ENCODE measurements around the gene TMEM145.
A peak's percentile ranks its signal among the peaks of the same experiment; 100 is the strongest.
"Not testable (repeated sequence)": the region's sequence is repeated elsewhere in the genome, so short reads cannot be mapped to it uniquely, and the experiment has no call there.

TMEM145 gene

DNA sequence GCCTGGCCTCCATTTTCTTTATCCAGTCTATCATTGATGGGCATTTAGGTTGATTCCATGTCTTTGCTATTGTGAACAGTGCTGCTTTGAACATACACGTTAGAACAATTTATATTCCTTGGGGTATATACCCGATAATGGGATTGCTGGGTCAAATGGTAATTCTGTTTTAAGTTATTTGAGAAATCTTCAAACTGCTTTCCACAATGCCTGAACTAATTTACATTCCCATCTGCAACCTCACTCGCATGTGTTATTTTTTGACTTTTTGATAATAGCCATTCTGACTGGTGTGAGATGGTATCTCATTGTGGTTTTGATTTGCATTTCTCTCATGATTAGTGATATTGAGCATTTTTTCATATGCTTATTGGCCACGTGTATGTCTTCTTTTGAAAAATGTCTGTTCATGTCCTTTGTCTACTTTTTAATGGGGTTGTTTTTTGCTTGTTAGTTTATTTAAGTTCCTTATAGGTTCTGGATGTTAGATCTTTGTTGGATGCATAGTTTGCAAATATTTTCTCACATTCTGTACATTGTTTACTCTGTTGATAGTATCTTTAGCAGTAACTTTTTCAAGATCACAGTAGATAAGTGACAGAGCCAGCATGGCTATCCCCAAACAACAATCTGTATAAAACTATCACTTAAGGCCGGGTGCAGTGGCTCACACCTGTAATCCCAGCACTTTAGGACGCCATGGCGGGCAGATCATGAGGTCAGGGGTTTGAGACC lies 26.2 kb downstream of the TMEM145 start:
- DNase-seq, result not testable (repeated sequence)

DNA sequence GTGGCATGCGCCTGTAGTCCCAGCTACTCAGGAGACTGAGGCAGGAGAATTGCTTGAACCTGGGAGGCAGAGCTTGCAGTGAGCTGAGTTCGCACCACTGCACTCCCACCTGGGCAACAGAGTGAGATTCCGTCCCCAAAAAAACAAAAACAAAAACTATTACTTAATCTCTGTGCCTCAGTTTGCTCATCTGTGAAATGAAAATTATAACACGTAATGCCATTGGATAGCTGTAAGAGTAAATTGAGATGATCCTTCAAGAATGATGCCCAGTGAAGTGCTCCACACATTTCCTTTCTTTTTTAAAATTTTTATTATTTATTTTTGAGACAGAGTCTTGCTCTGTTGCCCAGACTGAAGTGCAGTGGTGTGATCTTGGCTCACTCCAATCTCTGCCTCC lies 26.8 kb downstream of the TMEM145 start:
- DNase-seq, result not testable (repeated sequence)

DNA sequence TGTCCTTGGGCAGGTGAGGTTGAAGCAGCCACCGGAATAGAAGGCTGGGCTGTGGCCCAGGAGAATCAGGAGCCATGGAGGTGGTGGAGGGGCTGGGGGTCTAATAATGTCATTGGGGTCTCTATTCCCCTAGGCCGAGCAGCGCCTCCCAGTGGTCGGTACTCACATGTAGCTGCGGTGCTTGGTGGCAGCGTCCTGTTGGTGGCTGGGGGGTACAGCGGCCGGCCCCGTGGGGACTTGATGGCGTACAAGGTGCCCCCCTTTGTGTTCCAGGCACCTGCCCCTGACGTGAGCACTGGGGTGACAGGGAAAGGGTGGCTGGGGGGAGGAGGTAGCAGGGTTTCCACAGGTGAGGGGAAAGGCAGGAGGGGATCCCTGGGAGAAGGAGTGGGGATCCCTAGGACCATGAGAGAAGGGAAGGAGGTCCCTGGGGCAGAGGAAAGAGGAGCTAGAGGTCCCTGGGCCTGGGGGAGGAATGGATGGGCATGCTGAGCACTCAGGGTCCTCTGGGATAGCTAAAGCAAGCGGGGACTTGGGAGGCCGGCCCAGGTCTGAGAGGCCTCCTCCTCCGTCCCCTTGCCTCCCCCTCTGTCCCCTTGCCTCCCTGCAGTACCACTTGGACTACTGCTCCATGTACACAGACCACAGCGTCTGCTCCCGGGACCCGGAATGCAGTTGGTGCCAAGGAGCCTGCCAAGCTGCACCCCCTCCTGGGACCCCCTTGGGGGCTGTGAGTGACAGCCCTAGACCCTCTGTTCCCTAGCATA lies 30.4 kb downstream of the TMEM145 start:
- DNase-seq, result no peak

DNA sequence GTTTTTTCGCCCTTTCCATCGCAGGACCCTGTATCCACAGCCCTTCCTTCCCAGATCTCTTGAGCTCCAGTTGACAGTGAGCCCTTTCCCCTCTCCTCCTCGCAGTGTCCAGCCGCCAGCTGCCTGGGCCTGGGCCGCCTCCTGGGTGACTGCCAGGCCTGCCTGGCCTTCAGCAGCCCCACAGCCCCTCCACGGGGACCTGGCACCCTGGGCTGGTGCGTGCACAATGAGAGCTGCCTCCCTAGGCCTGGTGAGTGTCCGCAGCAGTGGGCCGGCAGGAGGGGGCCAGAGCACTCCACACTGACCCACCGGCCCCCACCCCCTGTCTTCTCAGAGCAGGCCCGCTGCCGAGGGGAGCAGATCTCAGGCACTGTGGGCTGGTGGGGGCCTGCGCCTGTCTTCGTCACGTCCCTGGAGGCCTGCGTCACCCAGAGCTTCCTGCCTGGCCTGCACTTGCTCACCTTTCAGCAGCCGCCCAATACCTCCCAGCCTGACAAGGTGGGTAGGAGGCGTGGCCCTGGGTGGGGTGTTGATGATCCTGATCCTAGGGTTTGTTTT lies 31.3 kb downstream of the TMEM145 start:
- no peak for DNase-seq

DNA sequence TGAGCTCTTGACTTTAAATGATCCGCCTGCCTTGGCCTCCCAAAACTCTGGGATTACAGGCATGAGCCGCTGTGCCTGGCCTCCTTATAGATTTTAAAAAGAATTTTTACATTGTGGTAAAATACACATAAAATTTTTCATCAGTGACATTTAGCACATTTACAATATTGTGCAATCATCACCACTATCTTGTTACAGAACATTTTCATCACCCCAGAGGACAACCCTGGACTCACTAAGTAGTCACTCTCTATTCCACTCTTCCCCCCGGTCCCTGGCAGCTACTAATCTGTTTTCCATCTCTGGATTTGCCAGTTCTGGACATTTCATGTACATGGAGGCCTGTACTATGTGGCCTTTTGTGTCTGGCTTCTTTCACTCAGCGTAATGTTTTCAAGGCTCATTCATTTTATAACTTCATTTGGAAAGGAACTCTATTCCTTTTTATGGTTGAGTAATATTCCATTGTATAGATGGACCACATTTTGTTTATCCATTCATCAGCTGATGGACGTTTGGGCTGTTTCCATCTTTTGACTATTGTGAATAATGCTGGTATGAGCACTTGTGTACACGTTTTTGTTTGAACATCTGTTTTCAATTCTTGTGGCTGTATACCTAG lies 32.2 kb downstream of the TMEM145 start:
- no peak for DNase-seq

DNA sequence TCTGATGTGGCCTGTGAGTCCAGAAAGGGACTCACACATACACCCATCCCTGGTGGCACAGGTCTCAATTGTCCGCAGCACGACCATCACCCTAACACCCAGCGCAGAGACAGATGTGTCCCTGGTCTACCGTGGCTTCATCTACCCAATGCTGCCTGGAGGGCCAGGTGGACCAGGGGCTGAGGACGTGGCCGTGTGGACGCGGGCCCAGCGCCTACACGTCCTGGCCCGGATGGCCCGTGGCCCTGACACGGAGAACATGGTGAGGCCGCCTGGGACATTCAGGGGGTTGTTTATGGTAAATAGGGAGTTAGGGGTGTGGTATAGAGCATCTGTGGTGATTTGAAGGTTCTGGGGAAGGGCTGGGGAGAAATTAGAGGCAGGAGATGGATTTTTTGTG lies 35.1 kb downstream of the TMEM145 start:
- no peak for DNase-seq

DNA sequence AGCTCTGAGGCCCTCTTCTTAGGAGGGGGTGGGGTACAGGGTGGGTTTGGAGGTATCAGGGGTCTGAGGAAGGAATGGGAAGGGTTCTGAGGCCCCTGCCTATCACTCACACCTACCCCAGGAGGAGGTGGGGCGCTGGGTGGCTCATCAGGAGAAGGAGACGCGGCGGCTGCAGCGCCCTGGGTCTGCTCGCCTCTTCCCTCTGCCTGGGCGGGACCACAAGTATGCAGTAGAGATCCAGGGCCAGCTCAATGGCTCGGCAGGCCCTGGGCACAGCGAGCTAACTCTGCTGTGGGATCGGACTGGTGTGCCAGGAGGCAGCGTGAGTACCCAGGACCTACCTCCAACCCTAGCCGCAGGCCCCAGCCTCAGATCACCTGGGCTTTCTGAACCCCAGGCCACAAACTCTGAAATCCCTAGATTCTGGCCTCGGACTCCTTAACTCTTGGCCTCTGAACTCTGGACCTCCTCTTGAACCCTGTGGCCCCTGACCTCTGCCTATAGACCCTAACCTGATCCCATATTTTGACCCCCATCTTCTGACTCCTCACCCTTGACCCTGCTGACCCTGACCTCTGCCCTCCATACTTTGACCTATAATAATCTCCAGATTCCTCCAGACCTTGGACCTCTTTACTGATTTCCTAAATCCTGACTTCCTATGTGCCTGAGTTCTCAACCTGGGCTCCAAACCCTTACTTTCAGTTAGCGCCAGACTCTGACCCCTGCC lies 36.4 kb downstream of the TMEM145 start:
- DNase-seq, result no peak

DNA sequence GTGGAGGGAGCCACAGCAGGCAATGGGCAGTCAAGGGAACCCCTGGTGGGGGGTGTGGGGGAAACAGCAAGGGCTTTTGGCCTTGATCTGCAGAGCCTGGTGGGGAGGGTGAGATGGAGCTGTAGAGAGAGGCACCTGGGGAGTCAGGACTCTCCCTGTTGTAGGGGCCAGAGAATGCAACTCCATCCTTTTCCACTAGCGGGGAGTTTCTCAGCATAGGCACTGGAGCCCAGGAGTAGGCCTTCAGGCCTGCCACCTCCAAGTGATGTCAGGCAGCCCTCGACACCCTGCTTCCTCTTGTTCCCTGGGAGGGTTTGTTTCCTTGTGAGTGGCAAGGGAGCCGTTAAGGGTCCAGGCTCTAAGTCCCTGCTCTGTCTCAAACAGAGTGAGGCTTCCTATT lies 37.3 kb downstream of the TMEM145 start:
- DNase-seq, result no peak

DNA sequence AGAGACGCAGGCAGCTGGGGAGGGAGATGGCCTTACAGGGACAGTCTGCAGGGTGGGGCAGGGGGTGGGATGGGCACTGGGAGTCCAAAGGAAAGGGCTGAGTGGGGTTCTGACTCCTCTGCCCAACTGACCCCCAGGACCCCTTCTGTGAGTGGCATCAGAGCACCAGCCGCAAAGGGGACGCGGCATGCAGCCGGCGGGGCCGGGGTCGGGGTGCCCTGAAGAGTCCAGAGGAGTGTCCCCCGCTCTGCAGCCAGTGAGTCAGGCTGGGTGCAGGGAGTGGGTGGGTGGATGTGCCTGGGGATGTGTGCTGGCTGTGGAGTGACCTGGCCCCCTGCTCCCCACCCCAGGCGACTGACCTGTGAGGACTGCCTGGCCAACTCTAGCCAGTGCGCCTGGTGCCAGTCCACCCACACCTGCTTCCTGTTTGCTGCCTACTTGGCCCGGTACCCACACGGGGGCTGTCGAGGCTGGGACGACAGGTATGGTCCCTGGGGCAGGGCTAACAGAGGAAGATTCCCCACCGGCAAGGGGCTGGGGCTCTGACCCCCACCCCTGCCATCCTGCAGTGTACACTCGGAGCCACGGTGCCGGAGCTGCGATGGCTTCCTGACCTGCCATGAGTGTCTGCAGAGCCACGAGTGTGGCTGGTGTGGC lies 38.1 kb downstream of the TMEM145 start:
- DNase-seq, result no peak

DNA sequence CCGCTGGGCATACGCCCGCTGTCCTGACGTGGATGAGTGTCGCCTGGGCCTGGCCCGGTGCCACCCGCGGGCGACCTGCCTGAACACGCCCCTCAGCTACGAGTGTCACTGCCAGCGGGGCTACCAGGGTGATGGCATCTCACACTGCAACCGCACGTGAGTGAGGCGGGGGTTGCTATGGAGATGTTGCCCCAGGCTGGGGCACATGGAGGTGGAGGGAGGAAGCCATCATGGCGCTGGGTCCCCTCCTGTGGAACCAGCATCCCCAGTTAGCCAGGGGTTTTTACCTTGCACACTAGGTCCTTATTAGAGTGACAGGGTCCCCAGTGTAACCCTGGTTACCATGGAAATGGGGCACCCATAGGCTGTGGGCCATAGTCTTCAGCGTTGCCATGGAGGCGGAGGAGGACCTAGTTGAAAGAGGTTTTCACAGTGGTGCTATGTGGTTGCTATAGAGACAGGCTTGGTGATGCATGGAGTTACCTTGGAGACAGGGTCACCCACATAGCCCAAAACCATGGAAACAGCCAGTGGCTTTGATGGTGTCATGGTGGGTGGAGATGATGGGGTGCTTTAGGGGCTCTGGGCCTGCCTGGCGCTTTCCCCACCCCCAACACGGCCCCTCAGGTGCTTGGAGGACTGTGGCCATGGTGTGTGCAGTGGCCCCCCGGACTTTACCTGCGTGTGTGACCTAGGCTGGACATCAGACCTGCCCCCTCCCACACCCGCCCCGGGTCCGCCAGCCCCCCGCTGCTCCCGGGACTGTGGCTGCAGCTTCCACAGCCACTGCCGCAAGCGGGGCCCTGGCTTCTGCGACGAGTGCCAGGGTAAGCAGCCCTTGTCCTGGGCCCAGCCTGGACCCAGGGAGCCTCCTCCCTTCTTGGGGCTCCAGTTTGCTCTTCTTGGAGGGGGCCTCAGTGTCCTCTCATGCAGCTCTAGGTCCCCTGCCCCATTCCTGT lies 39.5 kb downstream of the TMEM145 start:
- peak in 1 of 2 experiments; percentile 45 for DNase-seq

DNA sequence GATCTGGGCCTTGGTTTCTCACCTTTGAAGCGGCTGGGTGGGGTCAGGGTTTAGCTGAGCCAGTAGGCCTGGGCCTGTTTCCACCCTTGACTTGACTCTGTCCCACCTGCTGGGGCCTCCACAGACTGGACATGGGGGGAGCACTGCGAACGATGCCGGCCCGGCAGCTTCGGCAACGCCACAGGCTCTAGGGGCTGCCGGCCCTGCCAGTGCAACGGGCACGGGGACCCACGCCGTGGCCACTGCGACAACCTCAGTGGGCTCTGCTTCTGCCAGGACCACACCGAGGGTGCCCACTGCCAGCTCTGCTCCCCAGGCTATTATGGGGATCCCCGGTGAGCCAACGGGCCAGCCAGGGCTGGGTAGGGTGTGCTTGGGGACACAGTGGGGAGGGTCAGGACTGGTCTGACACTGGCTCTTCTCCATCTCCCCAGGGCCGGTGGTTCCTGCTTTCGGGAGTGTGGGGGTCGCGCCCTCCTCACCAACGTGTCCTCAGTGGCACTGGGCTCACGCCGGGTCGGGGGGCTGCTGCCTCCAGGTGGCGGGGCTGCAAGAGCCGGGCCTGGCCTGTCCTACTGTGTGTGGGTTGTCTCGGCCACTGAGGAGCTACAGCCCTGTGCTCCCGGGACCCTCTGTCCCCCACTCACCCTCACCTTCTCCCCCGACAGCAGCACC lies 40.4 kb downstream of the TMEM145 start:
- DNase-seq, result no peak

DNA sequence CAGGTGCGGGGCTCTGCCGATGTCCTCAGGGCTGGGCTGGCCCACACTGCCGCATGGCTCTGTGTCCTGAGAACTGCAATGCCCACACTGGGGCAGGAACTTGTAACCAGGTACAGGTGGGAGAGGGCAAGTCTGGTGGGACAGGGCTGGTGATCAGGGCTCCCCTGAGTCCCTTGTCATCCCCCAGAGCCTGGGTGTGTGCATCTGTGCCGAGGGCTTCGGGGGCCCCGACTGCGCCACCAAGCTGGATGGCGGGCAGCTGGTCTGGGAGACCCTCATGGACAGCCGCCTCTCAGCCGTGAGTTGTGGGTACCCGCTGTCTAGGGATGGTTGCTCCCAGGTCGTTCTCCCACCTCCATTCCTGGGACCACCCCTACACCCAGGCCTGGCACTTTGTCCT lies 42.8 kb downstream of the TMEM145 start:
- DNase-seq, result no peak

DNA sequence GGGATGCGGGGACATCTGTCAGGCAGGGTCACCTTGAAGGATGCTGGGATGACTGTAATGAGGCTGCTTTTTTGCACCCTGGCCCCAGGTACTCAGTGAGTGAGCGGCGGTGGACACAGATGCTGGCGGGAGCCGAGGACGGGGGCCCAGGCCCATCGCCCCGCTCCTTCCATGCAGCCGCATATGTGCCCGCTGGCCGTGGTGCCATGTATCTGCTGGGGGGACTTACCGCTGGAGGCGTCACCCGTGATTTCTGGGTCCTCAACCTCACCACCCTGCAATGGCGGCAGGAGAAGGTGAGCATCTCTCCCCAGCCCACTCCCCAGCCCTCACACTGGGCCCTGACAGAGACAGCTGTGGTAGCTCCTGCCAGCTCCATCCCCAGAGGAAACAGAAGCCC lies 43.6 kb downstream of the TMEM145 start:
- no peak for DNase-seq

DNA sequence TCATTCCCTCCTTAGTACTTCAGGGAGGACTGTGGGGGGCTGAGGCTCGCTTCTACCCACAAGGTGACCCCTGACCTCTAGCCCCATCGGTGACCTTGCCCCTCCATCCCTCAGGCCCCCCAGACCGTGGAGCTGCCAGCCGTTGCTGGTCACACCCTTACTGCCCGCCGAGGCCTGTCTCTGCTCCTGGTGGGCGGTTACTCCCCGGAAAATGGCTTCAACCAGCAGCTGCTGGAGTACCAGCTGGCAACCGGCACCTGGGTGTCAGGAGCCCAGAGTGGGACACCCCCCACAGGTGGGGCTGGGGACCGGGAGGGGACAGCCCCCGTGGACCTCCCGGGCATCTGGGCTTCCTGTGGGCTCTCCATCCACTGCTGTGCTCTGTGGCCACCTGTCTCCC lies 44.2 kb downstream of the TMEM145 start:
- no peak for DNase-seq

DNA sequence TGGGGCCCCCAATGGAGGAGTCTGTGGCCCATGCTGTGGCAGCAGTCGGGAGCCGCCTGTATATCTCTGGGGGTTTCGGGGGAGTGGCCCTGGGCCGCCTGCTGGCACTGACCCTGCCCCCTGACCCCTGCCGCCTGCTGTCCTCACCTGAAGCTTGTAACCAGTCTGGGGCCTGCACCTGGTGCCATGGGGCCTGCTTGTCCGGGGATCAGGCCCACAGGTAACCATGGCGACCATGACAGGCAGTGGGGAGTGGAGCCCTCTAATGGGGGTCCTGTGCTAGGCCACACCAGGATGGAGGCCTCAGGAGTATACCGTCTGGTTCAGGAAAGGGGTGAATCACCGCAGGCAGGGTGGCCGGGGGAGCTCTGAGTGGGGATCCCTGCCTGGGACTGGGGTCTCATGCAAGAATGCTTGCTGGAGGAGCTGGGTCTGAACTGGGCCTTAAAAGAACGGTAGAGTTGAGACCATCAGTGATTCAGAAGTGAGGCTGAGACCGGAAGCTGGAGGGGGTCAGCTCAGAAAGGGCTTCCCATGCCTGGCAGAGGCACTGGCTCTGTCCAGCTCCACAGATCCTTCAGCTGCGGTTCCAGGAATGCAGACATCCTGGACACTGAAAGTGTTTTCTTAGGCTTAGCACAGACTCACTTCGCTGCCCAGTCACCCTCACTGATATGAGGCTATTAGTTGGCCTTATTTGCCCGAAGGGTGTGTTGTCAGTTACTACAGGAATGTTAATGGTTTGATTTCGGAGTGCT lies 47.9 kb downstream of the TMEM145 start:
- DNase-seq, result no peak

DNA sequence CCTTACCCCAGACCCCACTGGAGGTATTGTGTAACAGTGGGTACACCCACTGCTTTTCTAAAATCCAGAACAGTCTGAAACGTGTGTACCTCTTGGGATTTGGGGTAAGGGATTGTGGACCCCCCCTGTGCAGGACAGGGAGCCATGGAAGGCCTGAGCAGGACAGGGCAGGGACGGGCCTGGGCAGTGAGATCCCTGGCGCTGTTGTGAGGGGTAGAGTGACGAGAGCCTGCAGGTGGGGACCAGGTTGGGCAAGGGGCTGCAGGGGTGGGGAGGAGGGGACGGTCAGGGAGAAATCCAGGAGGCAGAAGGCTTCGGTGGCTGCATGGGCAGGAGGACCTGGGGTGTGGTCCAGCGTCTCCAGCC lies 48.4 kb downstream of the TMEM145 start:
- DNase-seq, result no peak

DNA sequence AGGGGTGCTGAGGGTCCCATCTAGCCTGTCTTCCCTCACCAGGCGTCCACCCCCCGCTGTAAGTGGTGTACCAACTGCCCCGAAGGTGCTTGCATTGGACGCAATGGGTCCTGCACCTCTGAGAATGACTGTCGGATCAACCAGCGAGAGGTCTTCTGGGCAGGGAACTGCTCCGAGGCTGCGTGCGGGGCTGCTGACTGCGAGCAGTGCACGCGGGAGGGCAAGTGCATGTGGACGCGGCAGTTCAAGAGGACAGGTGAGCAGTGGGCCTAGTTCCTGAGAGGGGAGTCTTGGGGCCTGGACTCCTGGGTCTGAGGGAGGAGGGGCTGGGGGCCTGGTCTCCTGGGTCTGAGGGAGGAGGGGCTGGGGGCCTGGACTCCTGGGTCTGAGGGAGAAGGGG lies 49.2 kb downstream of the TMEM145 start:
- DNase-seq, result no peak

DNA sequence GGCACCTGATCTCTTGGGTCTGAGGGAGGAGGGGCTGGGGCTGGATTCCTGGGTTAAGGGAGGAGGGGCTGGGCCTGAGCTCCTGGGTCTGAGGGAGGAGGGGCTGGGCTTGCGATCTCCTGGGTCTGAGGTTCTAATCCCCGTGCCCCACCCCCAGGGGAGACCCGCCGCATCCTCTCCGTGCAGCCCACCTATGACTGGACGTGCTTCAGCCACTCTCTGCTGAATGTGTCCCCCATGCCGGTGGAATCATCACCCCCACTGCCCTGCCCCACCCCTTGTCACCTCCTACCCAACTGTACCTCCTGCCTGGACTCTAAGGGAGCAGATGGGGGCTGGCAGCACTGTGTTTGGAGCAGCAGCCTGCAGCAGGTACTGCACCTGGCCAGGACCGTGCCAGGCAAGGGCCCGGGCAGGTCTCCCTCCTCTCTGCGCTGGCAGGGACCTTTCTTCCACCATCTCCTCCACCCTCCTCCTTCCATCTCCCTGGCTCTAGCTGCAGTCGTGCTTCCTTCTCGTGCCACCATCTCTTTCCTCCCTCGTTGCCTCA lies 49.9 kb downstream of the TMEM145 start:
- no peak for DNase-seq

DNA sequence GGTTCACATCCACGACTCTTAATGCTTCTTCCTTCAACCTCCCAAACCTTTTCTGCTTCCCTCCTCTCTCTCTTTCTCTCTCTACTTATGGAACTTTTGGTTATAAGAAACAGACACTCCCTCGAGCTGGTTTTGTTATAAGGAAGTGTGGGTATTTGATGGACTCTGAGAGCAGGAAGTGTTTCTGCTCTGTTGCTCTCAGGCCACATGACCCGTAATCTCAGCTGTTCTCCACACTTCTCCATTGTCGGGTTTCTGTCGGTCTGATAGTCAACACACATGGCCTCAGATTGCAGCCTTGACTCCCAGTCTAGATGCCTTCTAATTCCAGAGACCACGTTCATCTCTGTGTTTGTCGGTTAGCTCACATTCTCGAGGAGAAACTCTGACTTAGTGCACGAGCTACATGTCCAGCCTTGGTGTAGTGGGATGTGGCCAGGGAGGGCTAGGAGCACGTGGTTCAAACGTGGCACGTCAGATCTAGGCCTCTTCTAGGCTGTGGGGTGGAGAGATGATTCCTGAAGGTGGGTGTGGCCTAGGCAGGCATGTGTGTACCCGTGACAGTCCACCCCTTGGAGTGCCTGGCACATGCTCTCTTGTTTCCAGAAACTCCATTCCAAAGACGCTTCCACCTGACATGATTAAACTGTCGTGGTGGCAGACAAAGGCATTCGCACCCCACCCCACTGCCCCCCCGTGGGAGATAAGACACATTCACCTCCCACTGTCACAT lies 50.7 kb downstream of the TMEM145 start:
- DNase-seq, result no peak

Data from NCI-H526 (cell line).